Measurements from ENCODE around the gene DPP6.

- TF ChIP-seq, protein P1, sequence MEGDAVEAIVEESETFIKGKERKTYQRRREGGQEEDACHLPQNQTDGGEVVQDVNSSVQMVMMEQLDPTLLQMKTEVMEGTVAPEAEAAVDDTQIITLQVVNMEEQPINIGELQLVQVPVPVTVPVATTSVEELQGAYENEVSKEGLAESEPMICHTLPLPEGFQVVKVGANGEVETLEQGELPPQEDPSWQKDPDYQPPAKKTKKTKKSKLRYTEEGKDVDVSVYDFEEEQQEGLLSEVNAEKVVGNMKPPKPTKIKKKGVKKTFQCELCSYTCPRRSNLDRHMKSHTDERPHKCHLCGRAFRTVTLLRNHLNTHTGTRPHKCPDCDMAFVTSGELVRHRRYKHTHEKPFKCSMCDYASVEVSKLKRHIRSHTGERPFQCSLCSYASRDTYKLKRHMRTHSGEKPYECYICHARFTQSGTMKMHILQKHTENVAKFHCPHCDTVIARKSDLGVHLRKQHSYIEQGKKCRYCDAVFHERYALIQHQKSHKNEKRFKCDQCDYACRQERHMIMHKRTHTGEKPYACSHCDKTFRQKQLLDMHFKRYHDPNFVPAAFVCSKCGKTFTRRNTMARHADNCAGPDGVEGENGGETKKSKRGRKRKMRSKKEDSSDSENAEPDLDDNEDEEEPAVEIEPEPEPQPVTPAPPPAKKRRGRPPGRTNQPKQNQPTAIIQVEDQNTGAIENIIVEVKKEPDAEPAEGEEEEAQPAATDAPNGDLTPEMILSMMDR (conservative IDR thresholded peaks at IDR 0.05), result no peak
- no peak for TF ChIP-seq EZH2 (IDR thresholded peaks at IDR 0.05; ENCODE audit: low read depth)
Observed at GRCh38 chr7:154854836-154855235, 802.6 kb downstream of the DPP6 start.
